ENCODE data around the gene SAMD14. TPM values are rescaled to one million over a fixed set of nuclear protein-coding genes. Genes with fewer than 3 reads are reported as not detected.

SAMD14 gene
- total RNA-seq, 2 donors from 2014 or later = 2.5 to 7.4 TPM

DNA sequence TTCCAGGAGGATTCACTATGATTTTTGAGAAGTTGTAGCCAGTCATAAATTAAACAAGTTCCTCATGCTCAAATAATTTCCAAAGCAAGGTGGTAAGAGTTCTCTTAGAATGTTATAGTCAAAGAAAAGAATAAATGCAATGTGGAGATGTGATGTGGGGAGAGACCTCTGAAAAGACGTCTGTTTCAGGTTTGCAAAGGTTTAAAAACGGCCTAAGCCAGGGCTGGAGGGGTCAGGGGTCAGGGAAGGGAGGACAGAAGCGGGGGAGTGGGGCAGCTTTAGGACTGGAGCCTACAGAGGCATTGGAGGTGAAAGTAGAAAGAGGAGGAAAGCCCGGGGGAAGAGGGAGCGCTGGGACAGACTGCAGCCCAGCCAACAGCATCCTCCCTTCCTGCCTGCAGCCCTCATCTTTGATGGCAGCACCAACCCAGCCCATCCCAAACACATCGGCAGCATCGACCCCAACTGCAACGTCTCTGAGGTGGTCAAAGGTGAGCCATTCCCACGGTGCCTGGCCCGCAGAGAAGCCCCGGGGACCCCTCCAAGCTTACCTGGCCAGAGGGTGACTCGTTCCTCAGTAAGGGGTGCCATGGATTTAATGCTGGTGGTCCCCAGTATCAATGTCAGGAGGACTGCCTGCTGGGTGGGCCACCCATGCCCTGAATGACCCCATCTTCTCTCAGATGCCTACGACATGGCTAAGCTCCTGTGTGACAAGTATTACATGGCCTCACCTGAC, 23.4 kb downstream of the SAMD14 start:
- Histone ChIP-seq H3K9me3 (no peaks in the 10 kb centered on the region), H3K4me1 (replicated peaks) (no peaks in the 10 kb centered on the region), H3K4me3 (no peak overlapping the region), H3K27me3 (replicated peaks; ENCODE audit: insufficient read depth) (no peaks in the 10 kb centered on the region), H3K27ac (no peak overlapping the region), H3K36me3 (no peaks in the 10 kb centered on the region)
- no peak for DNase-seq (ENCODE audit: low spot score)
- TF ChIP-seq POLR2AphosphoS5 (IDR thresholded peaks at IDR 0.05) (no peak), POLR2A (IDR thresholded peaks at IDR 0.05) (no peak)
- TF ChIP-seq, protein P1, sequence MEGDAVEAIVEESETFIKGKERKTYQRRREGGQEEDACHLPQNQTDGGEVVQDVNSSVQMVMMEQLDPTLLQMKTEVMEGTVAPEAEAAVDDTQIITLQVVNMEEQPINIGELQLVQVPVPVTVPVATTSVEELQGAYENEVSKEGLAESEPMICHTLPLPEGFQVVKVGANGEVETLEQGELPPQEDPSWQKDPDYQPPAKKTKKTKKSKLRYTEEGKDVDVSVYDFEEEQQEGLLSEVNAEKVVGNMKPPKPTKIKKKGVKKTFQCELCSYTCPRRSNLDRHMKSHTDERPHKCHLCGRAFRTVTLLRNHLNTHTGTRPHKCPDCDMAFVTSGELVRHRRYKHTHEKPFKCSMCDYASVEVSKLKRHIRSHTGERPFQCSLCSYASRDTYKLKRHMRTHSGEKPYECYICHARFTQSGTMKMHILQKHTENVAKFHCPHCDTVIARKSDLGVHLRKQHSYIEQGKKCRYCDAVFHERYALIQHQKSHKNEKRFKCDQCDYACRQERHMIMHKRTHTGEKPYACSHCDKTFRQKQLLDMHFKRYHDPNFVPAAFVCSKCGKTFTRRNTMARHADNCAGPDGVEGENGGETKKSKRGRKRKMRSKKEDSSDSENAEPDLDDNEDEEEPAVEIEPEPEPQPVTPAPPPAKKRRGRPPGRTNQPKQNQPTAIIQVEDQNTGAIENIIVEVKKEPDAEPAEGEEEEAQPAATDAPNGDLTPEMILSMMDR (IDR thresholded peaks at IDR 0.05) = no peak
- 70% methylated on average over 13 of the region's 13 CpGs for WGBS
- intact Hi-C loops (cut with DNase I) = no loop called here

DNA sequence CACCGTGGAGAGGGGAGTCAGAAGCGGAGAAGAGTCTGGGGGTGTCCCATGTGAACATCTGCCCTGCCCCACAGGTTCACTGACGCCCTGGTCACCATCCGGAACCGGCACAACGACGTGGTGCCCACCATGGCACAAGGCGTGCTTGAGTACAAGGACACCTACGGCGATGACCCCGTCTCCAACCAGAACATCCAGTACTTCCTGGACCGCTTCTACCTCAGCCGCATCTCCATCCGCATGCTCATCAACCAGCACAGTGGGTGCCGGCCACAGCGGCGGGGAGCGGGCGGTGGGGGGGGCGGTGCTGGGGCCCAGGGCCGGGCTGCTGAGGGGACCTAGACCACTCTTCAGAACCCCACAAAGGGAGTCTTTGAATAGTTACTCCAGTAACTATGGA, 24.1 kb downstream of the SAMD14 start:
- intact Hi-C loops (cut with DNase I) = no loop called here
- H3K4me3 ChIP-seq = no peak overlapping the region
- H3K4me1 ChIP-seq (replicated peaks) = no peaks in the 10 kb centered on the region
- no peak overlapping the region for H3K27ac ChIP-seq
- TF ChIP-seq POLR2A (IDR thresholded peaks at IDR 0.05) = no peak
- TF ChIP-seq, protein P1 (IDR thresholded peaks at IDR 0.05) = no peak
- no peak for TF ChIP-seq POLR2AphosphoS5 (IDR thresholded peaks at IDR 0.05)
- H3K36me3 ChIP-seq = no peaks in the 10 kb centered on the region
- WGBS = 92% methylated on average over 21 of the region's 21 CpGs
- no peaks in the 10 kb centered on the region for H3K27me3 ChIP-seq (replicated peaks; ENCODE audit: insufficient read depth)
- no peaks in the 10 kb centered on the region for H3K9me3 ChIP-seq
- no peak for DNase-seq (ENCODE audit: low spot score)

DNA sequence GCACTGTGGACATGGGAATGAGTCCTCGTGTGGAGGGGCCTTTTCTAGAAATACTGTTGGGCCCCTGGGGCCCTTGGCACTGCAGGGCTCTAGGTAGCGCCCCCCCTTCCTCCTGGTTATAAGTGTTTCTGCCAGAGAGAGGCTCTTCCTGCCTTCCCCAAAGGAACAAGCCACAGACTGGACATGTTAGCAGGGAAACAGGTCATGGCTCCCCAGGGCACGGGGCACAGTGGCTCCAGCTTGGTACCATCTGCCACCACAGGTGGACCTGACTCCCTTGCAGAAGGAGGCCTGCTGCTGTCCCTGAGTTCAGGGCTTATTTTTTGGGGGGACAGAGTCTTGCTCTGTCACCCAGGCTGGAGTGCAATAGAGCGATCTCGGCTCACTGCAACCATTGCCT, 26.0 kb downstream of the SAMD14 start:
- H3K27me3 ChIP-seq (replicated peaks; ENCODE audit: insufficient read depth) = no peaks in the 10 kb centered on the region
- H3K9me3 ChIP-seq = no peaks in the 10 kb centered on the region
- H3K36me3 ChIP-seq = no peaks in the 10 kb centered on the region
- intact Hi-C loops (cut with DNase I) = no loop called here
- no peak for DNase-seq (ENCODE audit: low spot score)
- H3K4me3 ChIP-seq = no peak overlapping the region
- 91% methylated on average over 5 of the region's 5 CpGs for WGBS
- no peak overlapping the region for H3K27ac ChIP-seq
- H3K4me1 ChIP-seq (replicated peaks) = no peaks in the 10 kb centered on the region
- no peak for TF ChIP-seq POLR2A (IDR thresholded peaks at IDR 0.05)
- TF ChIP-seq, protein P1 (IDR thresholded peaks at IDR 0.05) = no peak
- no peak for TF ChIP-seq POLR2AphosphoS5 (IDR thresholded peaks at IDR 0.05)

DNA sequence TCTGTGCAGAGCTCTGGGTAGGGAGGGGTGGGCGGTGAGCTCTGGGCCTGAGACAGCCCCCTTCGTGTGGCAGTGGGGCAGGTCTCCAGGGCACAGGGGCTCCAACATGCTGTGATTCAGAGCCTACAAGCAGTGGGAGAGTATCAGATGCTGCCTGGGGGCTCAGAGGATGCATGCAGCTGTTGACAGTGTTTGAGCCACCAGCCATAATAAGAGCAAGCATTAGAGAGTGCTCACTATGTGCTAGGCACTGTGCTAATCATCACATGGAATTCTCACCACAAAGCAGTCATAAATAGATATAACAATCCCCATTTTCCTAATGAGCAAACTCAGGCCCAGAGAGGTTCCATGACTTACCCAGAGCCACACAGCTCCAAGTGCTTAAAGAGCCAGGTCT, 26.7 kb downstream of the SAMD14 start:
- Histone ChIP-seq H3K4me1 (replicated peaks) (no peaks in the 10 kb centered on the region), H3K9me3 (no peaks in the 10 kb centered on the region), H3K4me3 (no peak overlapping the region), H3K36me3 (no peaks in the 10 kb centered on the region), H3K27ac (no peak overlapping the region), H3K27me3 (replicated peaks; ENCODE audit: insufficient read depth) (no peaks in the 10 kb centered on the region)
- intact Hi-C loops (cut with DNase I) = no loop called here
- TF ChIP-seq, protein P1 (IDR thresholded peaks at IDR 0.05) = no peak
- TF ChIP-seq POLR2A (IDR thresholded peaks at IDR 0.05) (no peak), POLR2AphosphoS5 (IDR thresholded peaks at IDR 0.05) (no peak)
- WGBS = 83% methylated on average over 2 of the region's 2 CpGs
- no peak for DNase-seq (ENCODE audit: low spot score)
